ENCODE measurements around the gene ASPA. TPM values are rescaled to one million over a fixed set of nuclear protein-coding genes. Genes with fewer than 3 reads are reported as not detected.

ASPA gene
- total and polyA plus RNA-seq, 2 of the 13 experiments (the other 11 are each of a cell fraction or from before 2014, with no cell fraction given): not detected

DNA sequence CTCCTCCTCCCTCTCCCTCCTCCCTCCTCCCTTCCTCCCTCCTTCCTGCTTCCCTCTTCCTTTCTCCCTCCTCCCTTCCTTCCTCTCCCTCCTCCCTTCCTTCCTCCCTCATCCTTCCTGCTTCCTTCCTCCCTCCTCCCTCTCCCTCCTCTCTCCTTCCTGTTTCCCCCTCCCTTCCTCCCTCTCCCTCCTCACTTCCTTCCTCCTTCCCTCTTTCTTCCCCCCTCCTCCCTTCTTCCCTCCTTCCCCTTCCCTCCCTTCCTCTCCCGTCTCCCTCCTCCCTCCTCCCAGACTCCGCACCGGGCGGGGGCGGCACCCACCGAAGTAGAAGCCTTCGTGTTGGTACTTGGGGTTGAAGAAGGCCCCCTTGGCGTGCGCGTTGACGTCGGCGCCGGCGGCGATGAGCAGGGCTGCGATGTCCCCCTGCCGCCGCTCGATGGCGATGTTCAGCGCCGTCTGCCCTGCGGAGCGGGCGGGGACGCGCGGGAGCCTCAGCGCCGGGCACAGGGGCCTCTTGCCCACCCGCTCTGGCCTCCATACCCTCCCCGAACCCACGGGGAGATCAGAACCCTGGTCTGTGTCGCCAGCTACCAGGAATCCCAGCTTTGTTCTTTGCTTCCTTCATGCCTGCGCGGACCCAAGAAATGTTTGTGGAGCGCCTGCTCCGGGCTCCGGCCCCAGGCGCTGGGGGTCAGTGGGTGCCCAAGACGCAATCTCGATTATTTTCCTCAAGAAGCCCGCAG, 59.6 kb downstream of the ASPA start (continued):
- TF ChIP-seq EHMT2 (IDR thresholded peaks at IDR 0.05; ENCODE audit: borderline replicate concordance, low read depth, low read length): no peak
- TF ChIP-seq ZFP36L2 (CRISPR knock-in tag; IDR thresholded peaks at IDR 0.05): no peak
- TF ChIP-seq, protein P1, sequence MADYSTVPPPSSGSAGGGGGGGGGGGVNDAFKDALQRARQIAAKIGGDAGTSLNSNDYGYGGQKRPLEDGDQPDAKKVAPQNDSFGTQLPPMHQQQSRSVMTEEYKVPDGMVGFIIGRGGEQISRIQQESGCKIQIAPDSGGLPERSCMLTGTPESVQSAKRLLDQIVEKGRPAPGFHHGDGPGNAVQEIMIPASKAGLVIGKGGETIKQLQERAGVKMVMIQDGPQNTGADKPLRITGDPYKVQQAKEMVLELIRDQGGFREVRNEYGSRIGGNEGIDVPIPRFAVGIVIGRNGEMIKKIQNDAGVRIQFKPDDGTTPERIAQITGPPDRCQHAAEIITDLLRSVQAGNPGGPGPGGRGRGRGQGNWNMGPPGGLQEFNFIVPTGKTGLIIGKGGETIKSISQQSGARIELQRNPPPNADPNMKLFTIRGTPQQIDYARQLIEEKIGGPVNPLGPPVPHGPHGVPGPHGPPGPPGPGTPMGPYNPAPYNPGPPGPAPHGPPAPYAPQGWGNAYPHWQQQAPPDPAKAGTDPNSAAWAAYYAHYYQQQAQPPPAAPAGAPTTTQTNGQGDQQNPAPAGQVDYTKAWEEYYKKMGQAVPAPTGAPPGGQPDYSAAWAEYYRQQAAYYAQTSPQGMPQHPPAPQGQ (CRISPR knock-in tag; IDR thresholded peaks at IDR 0.05; ENCODE audit: borderline replicate concordance): no peak
- TF ChIP-seq, protein P2, sequence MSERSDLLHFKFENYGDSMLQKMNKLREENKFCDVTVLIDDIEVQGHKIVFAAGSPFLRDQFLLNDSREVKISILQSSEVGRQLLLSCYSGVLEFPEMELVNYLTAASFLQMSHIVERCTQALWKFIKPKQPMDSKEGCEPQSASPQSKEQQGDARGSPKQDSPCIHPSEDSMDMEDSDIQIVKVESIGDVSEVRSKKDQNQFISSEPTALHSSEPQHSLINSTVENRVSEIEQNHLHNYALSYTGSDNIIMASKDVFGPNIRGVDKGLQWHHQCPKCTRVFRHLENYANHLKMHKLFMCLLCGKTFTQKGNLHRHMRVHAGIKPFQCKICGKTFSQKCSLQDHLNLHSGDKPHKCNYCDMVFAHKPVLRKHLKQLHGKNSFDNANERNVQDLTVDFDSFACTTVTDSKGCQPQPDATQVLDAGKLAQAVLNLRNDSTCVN (CRISPR knock-in tag; IDR thresholded peaks at IDR 0.05; ENCODE audit: borderline replicate concordance): no peak
- TF ChIP-seq ZNF335 (CRISPR knock-in tag; IDR thresholded peaks at IDR 0.05): no peak
- TF ChIP-seq, protein P3, sequence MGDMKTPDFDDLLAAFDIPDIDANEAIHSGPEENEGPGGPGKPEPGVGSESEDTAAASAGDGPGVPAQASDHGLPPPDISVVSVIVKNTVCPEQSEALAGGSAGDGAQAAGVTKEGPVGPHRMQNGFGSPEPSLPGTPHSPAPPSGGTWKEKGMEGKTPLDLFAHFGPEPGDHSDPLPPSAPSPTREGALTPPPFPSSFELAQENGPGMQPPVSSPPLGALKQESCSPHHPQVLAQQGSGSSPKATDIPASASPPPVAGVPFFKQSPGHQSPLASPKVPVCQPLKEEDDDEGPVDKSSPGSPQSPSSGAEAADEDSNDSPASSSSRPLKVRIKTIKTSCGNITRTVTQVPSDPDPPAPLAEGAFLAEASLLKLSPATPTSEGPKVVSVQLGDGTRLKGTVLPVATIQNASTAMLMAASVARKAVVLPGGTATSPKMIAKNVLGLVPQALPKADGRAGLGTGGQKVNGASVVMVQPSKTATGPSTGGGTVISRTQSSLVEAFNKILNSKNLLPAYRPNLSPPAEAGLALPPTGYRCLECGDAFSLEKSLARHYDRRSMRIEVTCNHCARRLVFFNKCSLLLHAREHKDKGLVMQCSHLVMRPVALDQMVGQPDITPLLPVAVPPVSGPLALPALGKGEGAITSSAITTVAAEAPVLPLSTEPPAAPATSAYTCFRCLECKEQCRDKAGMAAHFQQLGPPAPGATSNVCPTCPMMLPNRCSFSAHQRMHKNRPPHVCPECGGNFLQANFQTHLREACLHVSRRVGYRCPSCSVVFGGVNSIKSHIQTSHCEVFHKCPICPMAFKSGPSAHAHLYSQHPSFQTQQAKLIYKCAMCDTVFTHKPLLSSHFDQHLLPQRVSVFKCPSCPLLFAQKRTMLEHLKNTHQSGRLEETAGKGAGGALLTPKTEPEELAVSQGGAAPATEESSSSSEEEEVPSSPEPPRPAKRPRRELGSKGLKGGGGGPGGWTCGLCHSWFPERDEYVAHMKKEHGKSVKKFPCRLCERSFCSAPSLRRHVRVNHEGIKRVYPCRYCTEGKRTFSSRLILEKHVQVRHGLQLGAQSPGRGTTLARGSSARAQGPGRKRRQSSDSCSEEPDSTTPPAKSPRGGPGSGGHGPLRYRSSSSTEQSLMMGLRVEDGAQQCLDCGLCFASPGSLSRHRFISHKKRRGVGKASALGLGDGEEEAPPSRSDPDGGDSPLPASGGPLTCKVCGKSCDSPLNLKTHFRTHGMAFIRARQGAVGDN (CRISPR knock-in tag; IDR thresholded peaks at IDR 0.05): peak; percentile 74
- TF ChIP-seq CBFB (CRISPR knock-in tag; IDR thresholded peaks at IDR 0.05): no peak
- TF ChIP-seq, protein P4, sequence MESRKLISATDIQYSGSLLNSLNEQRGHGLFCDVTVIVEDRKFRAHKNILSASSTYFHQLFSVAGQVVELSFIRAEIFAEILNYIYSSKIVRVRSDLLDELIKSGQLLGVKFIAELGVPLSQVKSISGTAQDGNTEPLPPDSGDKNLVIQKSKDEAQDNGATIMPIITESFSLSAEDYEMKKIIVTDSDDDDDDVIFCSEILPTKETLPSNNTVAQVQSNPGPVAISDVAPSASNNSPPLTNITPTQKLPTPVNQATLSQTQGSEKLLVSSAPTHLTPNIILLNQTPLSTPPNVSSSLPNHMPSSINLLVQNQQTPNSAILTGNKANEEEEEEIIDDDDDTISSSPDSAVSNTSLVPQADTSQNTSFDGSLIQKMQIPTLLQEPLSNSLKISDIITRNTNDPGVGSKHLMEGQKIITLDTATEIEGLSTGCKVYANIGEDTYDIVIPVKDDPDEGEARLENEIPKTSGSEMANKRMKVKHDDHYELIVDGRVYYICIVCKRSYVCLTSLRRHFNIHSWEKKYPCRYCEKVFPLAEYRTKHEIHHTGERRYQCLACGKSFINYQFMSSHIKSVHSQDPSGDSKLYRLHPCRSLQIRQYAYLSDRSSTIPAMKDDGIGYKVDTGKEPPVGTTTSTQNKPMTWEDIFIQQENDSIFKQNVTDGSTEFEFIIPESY (CRISPR knock-in tag; IDR thresholded peaks at IDR 0.05): no peak
- no peak for TF ChIP-seq SIX4 (CRISPR knock-in tag; IDR thresholded peaks at IDR 0.05)
- no peak for TF ChIP-seq RFXAP (CRISPR knock-in tag; IDR thresholded peaks at IDR 0.05; ENCODE audit: borderline replicate concordance)
- TF ChIP-seq, protein P5, sequence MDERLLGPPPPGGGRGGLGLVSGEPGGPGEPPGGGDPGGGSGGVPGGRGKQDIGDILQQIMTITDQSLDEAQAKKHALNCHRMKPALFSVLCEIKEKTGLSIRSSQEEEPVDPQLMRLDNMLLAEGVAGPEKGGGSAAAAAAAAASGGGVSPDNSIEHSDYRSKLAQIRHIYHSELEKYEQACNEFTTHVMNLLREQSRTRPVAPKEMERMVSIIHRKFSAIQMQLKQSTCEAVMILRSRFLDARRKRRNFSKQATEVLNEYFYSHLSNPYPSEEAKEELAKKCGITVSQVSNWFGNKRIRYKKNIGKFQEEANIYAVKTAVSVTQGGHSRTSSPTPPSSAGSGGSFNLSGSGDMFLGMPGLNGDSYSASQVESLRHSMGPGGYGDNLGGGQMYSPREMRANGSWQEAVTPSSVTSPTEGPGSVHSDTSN (CRISPR knock-in tag; IDR thresholded peaks at IDR 0.05): no peak
- TF ChIP-seq PCBP1 (IDR thresholded peaks at IDR 0.05; ENCODE audit: borderline replicate concordance, low read depth, low read length): 0 out of 2 replicates have a peak, but pooled peaks have one; percentile 24
